CD14-positive monocyte (primary cell): Measurements from ENCODE around the gene SUCO. TPM values are rescaled to one million over a fixed set of nuclear protein-coding genes. Genes with fewer than 3 reads are reported as not detected.

Experiments used
- DNase-seq, 3 donors: peaks; one replicate each; pipeline ENCODE4 v3.0.0-alpha.2; 2011 to 2022
- H2AFZ ChIP-seq: 2 replicates; pipeline ENCODE4 v1.6.0; 2012; ENCODE audit warnings: mild to moderate bottlenecking, low read depth, low read length, inconsistent platforms; ENCODE audit not compliant: insufficient read depth, poor library complexity, severe bottlenecking
- H3K27ac ChIP-seq, 2 donors: 1 replicate in 1 of 2; 2 replicates in 1 of 2; pipeline ENCODE4 v1.5.1; 2012 to 2013; ENCODE audit warnings: low read length in 2 of 2, control low read depth in 1 of 2, inconsistent platforms in 1 of 2, low read depth in 1 of 2, mild to moderate bottlenecking in 1 of 2
- H3K27me3 ChIP-seq, 2 donors: one replicate each; pipeline versions ENCODE4 v1.6.0 to v1.6.1; 2011 to 2013; ENCODE audit warnings: low read length in 2 of 2; ENCODE audit not compliant: control insufficient read depth in 2 of 2, insufficient read depth in 2 of 2
- H3K36me3 ChIP-seq, 2 donors: replicated peaks in 1 of 2; 1 replicate in 1 of 2; 2 replicates in 1 of 2; pipeline versions ENCODE4 v1.5.1 to v1.6.1; 2012 to 2013; ENCODE audit warnings: low read length in 2 of 2, control low read depth in 1 of 2, inconsistent platforms in 1 of 2, mild to moderate bottlenecking in 1 of 2; ENCODE audit not compliant: insufficient read depth in 2 of 2, control insufficient read depth in 1 of 2
- H3K4me1 ChIP-seq, 2 donors: 1 replicate in 1 of 2; 2 replicates in 1 of 2; pipeline versions ENCODE4 v1.5.1 to v1.6.1; 2012 to 2013; ENCODE audit warnings: low read length in 2 of 2, control low read depth in 1 of 2, inconsistent platforms in 1 of 2, mild to moderate bottlenecking in 1 of 2, moderate library complexity in 1 of 2; ENCODE audit not compliant: insufficient read depth in 2 of 2, control insufficient read depth in 1 of 2
- H3K4me2 ChIP-seq: replicated peaks from 2 replicates; pipeline ENCODE3; 2012; ENCODE audit warnings: low read length, moderate library complexity, mild to moderate bottlenecking; ENCODE audit not compliant: poor library complexity, severe bottlenecking; ENCODE audit errors: extremely low read depth
- H3K4me3 ChIP-seq, 3 experiments: fragments of 200-600 bp in 1 of 3; sonication (generic) in 1 of 3; replicated peaks in 1 of 3; 1 replicate in 2 of 3; 2 replicates in 1 of 3; pipeline ENCODE4 v1.5.1; 2011 to 2013; ENCODE audit warnings: low read length in 3 of 3, mild to moderate bottlenecking in 3 of 3, control low read depth in 2 of 3, low read depth in 2 of 3, inconsistent platforms in 1 of 3, moderate library complexity in 1 of 3
- H3K79me2 ChIP-seq: 2 replicates; pipeline ENCODE4 v1.6.0; 2012; ENCODE audit warnings: mild to moderate bottlenecking, control low read depth, inconsistent platforms, low read length, moderate library complexity; ENCODE audit not compliant: insufficient read depth
- H3K9ac ChIP-seq: 2 replicates; pipeline ENCODE4 v1.6.0; 2017; ENCODE audit warnings: low read length, mild to moderate bottlenecking; ENCODE audit not compliant: insufficient read depth, poor library complexity, severe bottlenecking
- H3K9me3 ChIP-seq, 2 donors: replicated peaks in 1 of 2; 1 replicate in 1 of 2; 2 replicates in 1 of 2; pipeline versions ENCODE4 v1.5.1 to v1.6.1; 2012 to 2013; ENCODE audit warnings: low read length in 2 of 2, control low read depth in 1 of 2; ENCODE audit not compliant: control insufficient read depth in 1 of 2, insufficient read depth in 1 of 2
- H4K20me1 ChIP-seq: 2 replicates; pipeline ENCODE4 v1.6.0; 2012; ENCODE audit warnings: mild to moderate bottlenecking, low read length, control low read depth, moderate library complexity; ENCODE audit not compliant: insufficient read depth
- H3K27ac Mint-ChIP-seq, 7 donors: one replicate each; pipeline ENCODE4 v1.8.0; 2020; ENCODE audit warnings: mild to moderate bottlenecking in 7 of 7, mixed read lengths in 7 of 7, moderate library complexity in 6 of 7, inconsistent platforms in 2 of 7
- H3K27me3 Mint-ChIP-seq, 3 donors: one replicate each; pipeline ENCODE4 v1.8.0; 2021 to 2022; ENCODE audit warnings: low read depth in 3 of 3, mild to moderate bottlenecking in 3 of 3, mixed read lengths in 3 of 3, moderate library complexity in 3 of 3, inconsistent platforms in 1 of 3
- H3K36me3 Mint-ChIP-seq, 2 donors: one replicate each; pipeline ENCODE4 v1.8.0; 2020; ENCODE audit warnings: mixed read lengths in 2 of 2, inconsistent platforms in 1 of 2, mild to moderate bottlenecking in 1 of 2
- H3K4me1 Mint-ChIP-seq: one replicate; pipeline ENCODE4 v1.8.0; 2020; ENCODE audit warnings: mild to moderate bottlenecking, mixed read lengths
- H3K4me3 Mint-ChIP-seq, 2 donors: one replicate each; pipeline ENCODE4 v1.8.0; 2020; ENCODE audit warnings: mild to moderate bottlenecking in 2 of 2, mixed read lengths in 2 of 2, moderate library complexity in 1 of 2
- H3K9me3 Mint-ChIP-seq, 7 donors: one replicate each; pipeline ENCODE4 v1.8.0; 2020 to 2022; ENCODE audit warnings: mixed read lengths in 7 of 7, mild to moderate bottlenecking in 6 of 7, moderate library complexity in 6 of 7, inconsistent platforms in 2 of 7
- CTCF ChIP-seq: fragments of 200-600 bp; IDR thresholded peaks from one replicate; pipeline ENCODE4 v1.8.0; 2022; ENCODE audit warnings: antibody characterized with exemption, mild to moderate bottlenecking
- WGBS: methylation state at CpG from one replicate; pipeline ENCODE4 v1.1.5; 2013; ENCODE audit warnings: missing lambda C conversion rate; ENCODE audit not compliant: insufficient coverage; 5-methylcytosine and 5-hydroxymethylcytosine counted together
- intact Hi-C, 2 donors: fragments of 100-400 bp; cut with micrococcal nuclease; formaldehyde crosslinking; loops; one replicate each; pipeline versions ENCODE4 v1.15.0 to v1.15.1; 2023
- polyA plus RNA-seq, 3 donors: library from polyadenylated mRNA; depleted of rRNA in 1 of 3; unstranded in 2 of 3; stranded (reverse) in 1 of 3; fragments of 300-500 nt in 2 of 3; fragments of >200 nt in 1 of 3; fragmentation: Illumina TruSeq in 2 of 3; gene quantifications; 1 replicate in 2 of 3; 2 replicates in 1 of 3; pipeline ENCODE4 v1.2.3, GENCODE V29; 2012 to 2021

Gene SUCO
- polyA plus RNA-seq, 3 donors: 6.8 to 8.5 (median 6.8) TPM

- Histone ChIP-seq H4K20me1 (no peaks in the 10 kb centered on the region), H3K79me2 (no peaks in the 10 kb centered on the region), H2AFZ (no peak overlapping the region), H3K4me3 (no peak overlapping the region), H3K9ac (no peak overlapping the region), H3K27ac (no peak overlapping the region), H3K9me3 (no peaks in the 10 kb centered on the region), H3K27me3 (no peaks in the 10 kb centered on the region), H3K36me3 (no peaks in the 10 kb centered on the region), H3K4me2 (no peak overlapping the region), H3K4me1 (peaks cover 5% of the 10 kb centered on the region in 2 donors)
- DNase-seq: no peak
- no CpG with 5 or more reads among the region's 1 CpG for whole genome bisulfite sequencing
- Mint-ChIP-seq H3K9me3 (peaks cover 0 to 2% (median 0%) of the 10 kb centered on the region in 7 donors), H3K4me1 (peaks cover 15% of the 10 kb centered on the region), H3K27me3 (peaks cover 0 to 2% (median 1%) of the 10 kb centered on the region in 3 donors), H3K27ac (no peak overlapping the region), H3K36me3 (no peaks in the 10 kb centered on the region), H3K4me3 (no peak overlapping the region)
- TF ChIP-seq CTCF: no peak
- intact Hi-C loops: no loop called here
Observed at GRCh38 chr1:172657586-172657985, 124.6 kb downstream of the SUCO start.

- intact Hi-C loops: no loop called here
- peaks cover 0 to 2% (median 1%) of the 10 kb centered on the region in 3 donors for H3K27me3 Mint-ChIP-seq
- H3K9ac ChIP-seq: no peak within 1 kb of the TSS
- H3K4me2 ChIP-seq: no peak within 1 kb of the TSS
- no peaks in the 10 kb centered on the region for H3K79me2 ChIP-seq
- H4K20me1 ChIP-seq: no peaks in the 10 kb centered on the region
- no peak for DNase-seq
- no peaks in the 10 kb centered on the region for H3K9me3 ChIP-seq
- H3K4me1 Mint-ChIP-seq: peaks cover 26% of the 10 kb centered on the region
- TF ChIP-seq CTCF: no peak
- H2AFZ ChIP-seq: no peak within 1 kb of the TSS
- no peak within 1 kb of the TSS for H3K27ac ChIP-seq
- H3K9me3 Mint-ChIP-seq: peaks cover 0 to 3% (median 0%) of the 10 kb centered on the region in 7 donors
- no peaks in the 10 kb centered on the region for H3K27me3 ChIP-seq
- H3K4me1 ChIP-seq: peaks cover 12 to 14% of the 10 kb centered on the region in 2 donors
- WGBS: 96% methylated on average over 3 of the region's 11 CpGs
- no peaks in the 10 kb centered on the region for H3K36me3 ChIP-seq
- peak within 1 kb of the TSS in 1 of 2 donors; percentile 66 for H3K4me3 Mint-ChIP-seq
- peak within 1 kb of the TSS in 2 of 7 donors; percentile 34 to 48 for H3K27ac Mint-ChIP-seq
- peaks cover 0 to 3% of the 10 kb centered on the region in 2 donors for H3K36me3 Mint-ChIP-seq
- H3K4me3 ChIP-seq: no peak within 1 kb of the TSS
Observed at GRCh38 chr1:172658871-172659453, 126.0 kb downstream of the SUCO start, which contains the start of gene FASLG. Gene FASLG (plus strand): TSS chr1:172659103. CDS start chr1:172659202, 99 bp downstream.
